Hypothalamus (tissue), 51 donors: ENCODE results near the gene ENPP1.
"Not testable (repeated sequence)": the region's sequence is repeated elsewhere in the genome, so short reads cannot be mapped to it uniquely, and the experiment has no call there.

ENCODE experiments used
- DNase-seq, 51 donors: peaks; one replicate each; lab custom pipeline; 2025; lab: John Stamatoyannopoulos, UW

Gene ENPP1

DNA sequence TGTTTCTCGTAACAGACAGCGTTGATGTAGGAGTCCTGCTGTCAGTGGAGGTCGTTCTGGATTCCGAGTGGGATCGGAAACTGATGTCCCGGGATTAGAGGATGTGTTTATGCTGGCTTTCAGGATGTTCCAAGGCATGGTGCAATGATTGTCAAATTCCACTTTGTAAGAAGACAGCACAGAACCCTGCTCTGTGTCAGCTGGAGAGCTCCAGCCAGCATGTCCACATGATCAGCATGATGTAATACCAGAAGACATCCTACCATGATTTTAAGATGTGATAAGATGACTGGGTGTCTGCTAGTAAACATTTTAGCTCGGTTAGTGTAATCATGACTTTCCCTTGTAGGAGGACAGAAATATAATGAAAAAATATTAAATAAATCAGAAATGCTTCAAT lies 20.3 kb downstream of the ENPP1 start:
- no peak for DNase-seq

DNA sequence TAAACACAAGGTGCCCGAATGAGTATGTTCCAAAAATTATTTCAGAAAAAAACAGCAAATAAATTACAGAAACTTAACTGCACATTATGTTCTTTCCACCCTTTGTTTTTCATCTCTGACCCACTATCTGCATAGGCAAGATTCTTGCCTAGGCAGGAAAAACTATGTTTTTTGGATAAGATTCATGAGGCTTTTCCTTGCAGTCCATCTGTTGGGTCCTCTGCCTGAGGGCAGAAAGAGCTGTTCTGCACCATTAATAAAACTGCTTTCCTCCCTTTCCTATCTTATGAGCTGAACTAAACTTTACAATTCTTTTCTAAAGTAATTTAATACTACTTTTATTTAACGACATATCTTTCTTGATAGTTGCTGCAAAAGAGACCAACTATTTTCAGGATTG lies 21.1 kb downstream of the ENPP1 start:
- DNase-seq, result no peak

DNA sequence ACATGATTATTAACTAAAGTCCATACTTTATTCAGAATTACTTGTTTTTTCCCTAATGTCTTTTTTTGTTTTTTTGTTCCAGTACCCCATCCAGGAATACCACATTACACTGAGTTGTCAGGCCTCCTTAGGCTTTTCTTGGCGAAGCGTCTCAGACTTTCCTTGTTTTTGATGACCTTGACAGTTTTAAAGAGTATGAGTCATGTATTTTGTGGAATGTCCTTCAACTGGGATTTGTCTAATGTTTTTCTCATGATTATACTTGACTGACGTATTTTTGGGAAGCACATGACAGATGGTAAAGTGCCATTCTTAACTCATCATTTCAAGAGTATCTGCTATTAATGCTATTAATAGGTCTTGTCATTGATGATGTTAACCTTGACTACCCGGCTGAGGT lies 23.6 kb downstream of the ENPP1 start:
- no peak for DNase-seq

DNA sequence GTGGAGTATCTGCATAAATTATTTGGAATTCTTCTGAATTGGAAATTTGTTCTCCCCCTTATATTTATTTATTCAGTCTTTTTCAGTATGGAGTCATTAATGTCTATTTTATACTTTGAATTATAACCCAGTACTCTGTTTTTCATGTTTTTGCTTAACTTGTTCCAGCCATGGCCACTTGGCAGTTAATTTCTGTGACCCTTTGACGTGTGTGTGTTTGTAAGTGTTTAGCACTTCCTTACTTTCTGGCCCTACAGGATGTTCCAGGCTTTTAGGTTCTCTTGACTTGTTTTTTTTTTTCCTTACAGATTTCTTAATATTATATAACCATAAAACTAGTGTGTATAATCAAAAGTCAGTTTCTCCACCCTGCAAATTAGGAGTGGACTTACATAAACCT lies 24.1 kb downstream of the ENPP1 start:
- DNase-seq, result no peak

DNA sequence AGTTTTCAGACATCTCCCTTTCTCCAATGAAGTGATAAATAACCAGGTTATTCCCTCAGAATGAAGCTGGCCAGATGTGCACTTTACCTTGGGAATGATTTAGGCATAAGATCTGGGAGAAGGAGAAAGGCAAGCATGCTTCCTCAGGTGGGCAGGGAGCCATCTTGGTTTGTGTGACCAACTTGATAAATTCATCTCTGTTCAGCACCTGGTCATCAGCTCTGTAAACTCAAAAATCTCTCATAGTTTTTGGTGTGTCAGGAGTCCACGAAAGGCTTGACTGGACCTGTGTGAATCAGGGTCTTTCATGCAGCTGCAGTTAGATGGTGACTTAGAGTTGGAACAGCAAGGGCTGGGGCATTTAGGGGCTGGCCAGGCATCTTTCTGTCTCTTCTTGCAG lies 24.5 kb downstream of the ENPP1 start:
- no peak for DNase-seq

DNA sequence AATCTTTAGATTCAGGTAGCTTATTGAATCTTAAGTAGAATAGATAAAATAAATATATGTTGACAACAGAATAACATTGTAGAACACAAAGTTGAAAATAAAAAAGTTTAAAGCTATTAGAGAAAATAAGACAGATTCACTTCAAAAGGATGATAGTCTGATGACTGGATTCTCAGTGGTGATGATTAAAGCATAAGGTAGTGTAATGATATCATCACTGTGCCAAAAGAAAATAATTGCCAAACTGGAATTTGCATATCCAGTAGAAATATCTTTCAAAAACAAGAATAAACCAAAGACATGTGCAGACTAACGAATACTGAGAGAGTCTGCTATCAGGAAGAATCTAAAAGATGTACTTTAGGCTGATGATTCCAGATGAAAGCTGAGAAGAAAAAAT lies 30.2 kb downstream of the ENPP1 start:
- DNase-seq, result no peak

DNA sequence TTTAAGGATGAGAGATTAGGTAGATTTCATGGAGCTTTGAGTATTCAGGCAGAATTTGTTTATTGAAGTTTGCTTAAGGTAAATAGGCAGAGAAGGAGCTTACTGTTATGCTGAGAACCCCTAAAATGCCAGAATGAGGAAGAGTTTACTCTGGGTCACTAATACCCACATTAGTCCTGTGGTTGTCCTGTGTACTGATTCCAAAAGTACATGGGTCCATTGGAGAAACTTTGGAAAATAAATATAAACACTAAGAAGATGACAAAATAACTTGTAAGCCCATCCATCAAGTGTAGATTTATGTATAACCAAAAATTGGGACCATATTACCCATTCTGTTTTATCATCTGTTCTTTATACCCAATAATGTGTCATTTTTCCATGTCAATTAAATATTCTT lies 31.6 kb downstream of the ENPP1 start:
- DNase-seq, result no peak

DNA sequence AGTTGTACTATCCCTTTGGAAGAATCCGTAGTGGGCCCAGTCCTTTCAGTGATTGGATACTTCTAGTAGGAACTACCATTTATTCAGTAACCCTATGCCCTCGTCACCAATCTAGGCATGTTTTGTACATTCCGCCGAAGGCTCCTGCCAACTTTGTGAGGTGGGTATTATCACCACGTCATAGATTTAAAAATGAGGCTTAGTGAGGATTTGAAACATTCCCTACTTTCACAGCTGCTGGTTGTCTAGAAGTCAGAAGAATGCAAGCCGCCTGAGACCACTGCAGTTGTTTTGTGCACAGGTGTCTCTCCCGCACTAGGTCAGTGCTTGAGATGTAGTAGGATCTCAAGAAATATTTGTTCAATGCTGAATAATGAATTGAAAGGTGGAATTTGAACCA lies 32.6 kb downstream of the ENPP1 start:
- no peak for DNase-seq

DNA sequence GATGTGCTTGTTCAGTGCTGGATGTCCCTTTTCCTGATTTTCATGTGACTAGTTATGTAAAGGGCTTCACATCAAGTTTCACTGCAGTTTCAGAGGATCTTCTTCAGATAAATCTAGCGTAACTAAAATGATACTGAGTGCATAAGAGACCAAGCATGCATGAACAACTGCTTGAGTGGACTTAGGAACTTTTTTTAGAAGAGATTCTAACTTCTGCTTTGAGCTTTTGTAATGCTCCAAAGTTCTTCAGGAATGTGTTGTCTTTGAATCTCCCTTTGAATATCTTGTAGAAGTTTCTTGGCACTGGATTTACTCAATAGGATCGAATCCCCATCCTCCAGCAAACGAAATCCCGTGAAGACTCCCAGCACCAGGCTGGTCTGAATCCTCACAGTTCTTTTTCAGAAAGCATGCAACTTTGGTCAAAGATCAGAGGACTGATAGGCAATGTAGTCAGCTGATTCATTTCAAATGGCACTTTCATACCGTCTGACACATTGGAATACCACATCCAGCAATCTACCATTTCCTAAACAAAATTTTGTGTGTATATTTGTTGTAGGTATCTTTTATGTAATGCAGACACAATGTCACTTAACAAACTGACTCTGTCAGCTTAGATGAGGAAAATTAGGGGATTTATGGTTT lies 33.2 kb downstream of the ENPP1 start:
- DNase-seq, result peak in 1 of 51 donors; percentile 0

DNA sequence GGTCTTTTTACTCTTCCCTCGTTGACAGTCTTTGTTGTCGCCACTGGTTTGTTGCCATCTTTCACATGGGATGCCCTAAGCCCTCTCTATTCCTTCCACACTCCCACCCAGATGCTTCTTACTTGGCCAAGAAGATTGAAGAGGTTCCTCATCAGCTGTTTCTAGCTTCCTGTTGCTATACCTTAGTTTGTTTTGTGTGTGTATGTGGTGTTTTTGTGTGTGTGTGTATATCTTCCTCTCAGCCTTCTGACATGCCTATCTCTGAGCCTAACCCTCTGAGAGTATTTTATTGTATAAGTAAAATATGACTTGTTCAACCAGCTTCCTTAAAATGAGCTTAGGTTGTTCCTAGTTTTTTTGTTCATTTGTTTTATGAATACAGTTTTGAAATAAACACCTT lies 35.9 kb downstream of the ENPP1 start:
- DNase-seq, result no peak

DNA sequence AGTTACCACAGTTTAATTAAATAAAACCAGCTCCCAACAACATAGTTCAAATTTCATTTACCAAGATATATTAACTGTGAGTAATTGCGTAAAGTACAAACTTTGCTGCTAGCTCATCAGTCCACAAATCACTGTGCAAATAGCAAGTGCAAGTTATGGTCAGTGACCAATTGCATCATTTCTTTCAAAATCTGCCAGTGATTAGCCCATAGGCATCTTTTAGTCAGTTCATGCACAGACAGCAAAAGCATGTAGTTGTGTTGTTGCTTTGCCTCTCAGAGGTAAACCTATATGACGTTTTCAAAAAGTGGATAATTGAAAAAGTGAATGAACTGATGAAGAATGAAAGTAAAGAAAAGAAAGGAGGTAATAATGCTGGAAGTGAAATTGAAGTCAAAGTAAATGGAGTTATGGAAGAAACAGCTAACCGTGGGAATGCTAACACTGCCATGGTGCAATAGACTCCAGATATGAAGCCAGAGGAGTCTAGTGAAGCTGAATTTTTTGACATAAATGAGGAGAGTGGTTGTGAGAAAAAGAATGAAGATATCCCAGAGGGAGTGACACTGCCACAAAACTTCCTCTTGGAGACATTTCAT lies 36.5 kb downstream of the ENPP1 start:
- no peak for DNase-seq

DNA sequence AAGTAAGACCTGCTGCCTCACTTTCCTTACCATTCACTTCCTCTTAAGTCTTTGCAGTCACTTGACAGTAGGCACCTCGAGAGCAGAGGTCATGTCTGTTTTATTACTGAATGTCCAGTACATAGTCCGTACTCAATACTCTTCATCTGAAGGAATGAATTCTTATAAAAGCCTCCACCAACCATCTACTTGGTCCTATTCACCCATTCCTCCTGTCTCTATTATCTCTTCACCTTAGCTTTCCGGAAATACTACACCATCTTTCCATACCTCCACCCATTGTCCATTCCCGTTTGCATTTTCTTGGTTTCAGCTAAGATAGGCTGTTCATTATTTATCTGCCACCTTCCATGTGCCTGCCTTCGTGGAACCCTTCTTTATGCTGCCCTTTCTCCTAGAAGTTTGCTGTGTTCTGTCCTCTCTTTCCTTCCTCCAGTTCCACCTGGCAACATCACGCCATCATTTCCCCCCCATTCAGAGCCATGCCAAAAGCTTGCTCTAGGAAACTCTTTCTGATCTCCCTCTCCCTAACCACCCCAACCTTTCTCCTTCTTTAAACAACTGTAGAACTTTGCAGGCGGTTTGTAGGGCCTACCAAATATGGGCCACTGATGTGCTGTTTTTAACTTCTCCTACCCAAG lies 38.3 kb downstream of the ENPP1 start:
- no peak for DNase-seq

DNA sequence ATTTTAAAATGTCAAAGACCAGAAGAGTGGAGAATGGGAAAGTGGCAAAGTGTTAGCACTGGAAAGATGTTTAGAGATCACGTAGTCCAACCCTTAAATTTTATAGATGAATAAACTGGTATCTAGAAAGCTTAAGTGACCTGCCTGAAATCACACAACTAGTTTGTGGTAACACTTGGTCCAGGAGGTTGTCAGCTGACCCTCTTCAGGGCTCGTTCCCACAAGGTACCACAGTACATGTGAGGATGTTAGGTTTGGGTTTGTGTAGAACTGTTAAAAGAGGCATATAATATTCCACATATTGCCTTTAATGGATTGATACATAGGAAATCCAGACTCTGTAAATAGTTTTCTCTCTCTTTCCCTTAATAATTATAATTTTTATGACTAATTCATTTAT lies 39.1 kb downstream of the ENPP1 start:
- DNase-seq, result no peak

DNA sequence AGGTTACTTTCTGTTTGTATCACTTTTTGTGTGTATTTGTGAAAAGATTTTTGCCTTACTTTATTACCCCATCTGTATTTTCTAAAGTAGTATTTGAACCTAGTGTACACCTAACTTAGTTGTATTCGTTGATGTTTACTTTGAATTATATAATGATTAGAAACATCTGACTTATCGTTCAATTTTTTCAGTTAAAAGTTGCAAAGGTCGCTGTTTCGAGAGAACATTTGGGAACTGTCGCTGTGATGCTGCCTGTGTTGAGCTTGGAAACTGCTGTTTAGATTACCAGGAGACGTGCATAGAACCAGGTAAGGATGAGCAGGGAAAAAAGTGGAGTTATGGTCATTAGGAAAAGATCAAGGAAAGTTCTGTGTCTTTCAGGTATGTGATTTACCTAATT lies 42.0 kb downstream of the ENPP1 start:
- DNase-seq, result no peak

DNA sequence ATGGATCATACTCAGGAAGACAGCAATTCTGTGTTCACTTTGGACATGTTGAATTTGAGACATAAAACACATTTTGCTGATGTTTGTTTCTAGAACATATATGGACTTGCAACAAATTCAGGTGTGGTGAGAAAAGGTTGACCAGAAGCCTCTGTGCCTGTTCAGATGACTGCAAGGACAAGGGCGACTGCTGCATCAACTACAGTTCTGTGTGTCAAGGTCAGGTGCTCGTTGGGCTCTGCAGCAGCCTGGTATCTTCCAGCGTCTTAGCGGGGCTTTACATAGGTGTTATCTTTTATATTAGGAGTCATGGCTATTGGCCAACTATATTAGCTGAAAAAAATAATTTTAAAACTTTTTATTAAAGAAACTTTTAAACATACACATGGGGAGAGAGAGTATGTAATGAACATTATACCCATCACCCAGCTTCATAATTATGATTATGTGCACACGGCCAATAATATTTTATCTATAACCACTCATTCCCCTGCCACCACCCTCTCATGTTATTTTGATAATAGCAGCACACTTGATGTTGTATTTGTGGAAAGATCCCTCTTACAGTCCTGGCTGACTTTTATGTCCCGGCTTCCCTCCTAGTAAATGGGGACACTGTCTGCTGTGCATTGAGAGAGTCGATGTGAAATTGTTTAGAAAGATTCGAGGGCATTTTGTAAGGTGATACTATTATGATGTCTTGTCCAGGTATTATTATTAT lies 43.4 kb downstream of the ENPP1 start:
- no peak for DNase-seq

DNA sequence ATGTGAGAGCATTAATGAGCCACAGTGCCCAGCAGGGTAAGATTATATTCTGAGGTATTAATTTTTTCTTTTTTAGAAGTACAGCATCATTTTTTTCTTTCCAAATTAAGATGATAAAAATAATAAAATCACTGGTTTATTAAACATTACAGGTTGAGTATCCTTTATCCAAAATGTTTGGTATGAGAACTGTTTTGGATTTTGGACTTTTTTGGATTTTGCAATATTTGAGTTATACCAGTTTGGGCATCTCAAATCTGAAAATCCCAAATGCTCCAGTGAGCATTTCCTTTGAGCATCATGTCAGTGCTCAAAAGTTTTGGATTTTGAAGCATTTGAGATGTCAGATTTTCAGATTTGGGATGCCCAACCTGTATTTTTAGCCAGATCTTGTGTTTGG lies 44.4 kb downstream of the ENPP1 start:
- no peak for DNase-seq

DNA sequence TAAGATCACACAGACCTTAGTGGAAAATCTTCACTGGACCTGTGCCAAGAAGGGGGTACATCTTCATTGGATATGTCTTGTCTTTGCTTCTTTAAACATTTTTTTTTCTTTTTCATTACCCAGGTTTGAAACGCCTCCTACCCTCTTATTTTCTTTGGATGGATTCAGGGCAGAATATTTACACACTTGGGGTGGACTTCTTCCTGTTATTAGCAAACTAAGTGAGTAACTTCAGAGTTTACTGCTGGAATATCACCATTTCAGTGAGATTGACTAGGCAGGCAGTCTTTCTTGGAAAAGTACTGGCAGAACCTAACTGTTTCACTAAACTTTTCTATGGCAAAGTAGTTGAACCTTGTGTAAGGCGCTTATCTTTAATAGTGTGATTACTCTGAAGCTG lies 47.0 kb downstream of the ENPP1 start:
- no peak for DNase-seq

DNA sequence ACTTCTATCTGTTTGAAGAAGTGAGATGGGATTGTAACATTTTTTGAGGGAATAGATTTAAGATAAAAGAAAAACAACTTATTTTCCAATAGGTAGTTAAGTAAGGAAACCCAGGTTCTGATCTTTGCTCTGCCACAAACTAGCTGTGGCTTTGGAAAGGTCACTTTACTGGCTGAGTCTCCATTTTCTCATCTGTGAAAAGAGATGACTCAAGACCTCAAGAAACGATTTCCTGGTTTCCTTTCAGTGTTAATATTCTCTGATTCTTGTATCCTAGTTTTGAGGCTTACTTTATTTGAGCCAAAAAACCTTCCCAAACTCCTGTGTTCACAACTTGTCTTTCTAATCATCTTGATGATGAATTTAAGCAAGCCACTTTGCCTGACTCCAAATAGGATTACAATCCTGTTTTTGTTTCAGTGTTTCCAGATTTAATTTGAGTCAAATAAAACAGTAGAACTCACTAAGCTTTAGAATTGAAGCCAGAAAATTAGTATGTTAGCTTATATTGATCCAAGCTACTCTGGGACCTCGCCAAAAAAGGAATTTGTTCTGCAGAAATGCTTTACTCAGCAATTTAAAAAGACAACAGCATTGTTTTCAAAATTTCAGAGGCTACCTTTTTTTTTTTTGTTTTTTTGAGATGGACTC lies 51.1 kb downstream of the ENPP1 start:
- no peak for DNase-seq

DNA sequence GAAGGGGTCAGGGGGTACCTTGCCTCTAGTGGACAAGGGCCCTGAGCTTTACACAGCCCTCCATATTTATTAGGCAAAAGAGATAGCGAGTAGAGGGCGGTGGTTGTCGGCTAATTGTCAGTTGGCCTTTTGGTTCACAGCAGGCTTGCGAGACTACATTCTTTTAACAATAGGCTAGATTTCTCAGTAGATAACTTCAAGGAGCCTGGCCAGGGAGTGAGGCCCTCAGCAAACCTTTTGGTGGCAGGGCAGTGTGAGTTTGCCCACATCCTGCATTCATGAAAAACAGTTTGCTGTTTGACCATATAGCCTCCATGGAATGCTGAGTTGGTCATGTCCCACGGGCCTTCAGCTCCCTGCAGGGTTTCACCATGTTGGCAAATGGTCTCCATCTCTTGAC lies 51.8 kb downstream of the ENPP1 start:
- not testable (repeated sequence) for DNase-seq

DNA sequence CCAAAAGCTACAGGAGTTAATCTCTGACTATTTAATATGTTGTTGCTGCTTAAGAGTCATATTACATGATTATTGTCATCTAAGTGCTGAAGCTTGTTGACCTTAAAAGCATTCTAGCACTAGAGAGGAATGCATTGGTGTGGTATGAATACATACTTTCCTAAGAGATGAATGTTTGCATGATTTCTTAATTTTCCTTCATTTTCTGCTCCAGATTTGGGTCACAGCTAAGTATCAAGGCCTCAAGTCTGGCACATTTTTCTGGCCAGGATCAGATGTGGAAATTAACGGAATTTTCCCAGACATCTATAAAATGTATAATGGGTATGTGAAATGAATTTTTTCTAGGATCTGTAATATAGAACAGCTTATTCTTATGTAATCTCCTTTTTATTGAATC lies 53.6 kb downstream of the ENPP1 start:
- DNase-seq, result no peak

DNA sequence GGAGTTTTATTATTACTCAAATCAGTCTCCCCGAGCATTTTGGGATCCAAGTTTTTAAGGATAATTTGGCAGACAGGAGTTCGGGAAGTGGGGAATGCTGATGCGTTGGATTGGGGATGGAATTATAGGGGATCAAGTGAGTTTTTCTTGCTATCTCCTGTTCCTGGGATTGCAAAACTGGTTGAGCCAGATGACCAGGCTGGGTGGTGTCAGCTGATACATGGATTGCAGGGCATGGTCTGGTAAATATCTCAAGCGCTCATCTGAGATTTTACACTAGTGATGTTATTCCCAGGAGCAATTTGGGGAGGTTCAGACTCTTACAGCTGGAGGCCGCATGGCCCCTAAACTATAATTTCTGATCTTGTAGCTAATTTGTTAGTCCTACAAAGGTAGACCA lies 54.7 kb downstream of the ENPP1 start:
- no peak for DNase-seq
